SK-N-SH (cell line): Measurements from ENCODE around the gene NAMPT.

Source experiments
- CTCF ChIP-seq: fragments of 200-600 bp; sonication (generic); IDR thresholded peaks from 2 replicates; pipeline ENCODE4 v1.6.1; 2017; ENCODE audit warnings: antibody characterized with exemption, mild to moderate bottlenecking, moderate library complexity
- EP300 ChIP-seq, 2 experiments: IDR thresholded peaks; 2 replicates each; pipeline versions ENCODE4 v1.4.0 to v1.6.1; 2012; ENCODE audit warnings: borderline replicate concordance in 1 of 2, low read depth in 1 of 2, low read length in 1 of 2
- FOXM1 ChIP-seq: IDR thresholded peaks from 2 replicates; pipeline ENCODE4 v1.4.0; 2012; ENCODE audit warnings: low read depth, mild to moderate bottlenecking
- JUND ChIP-seq: IDR thresholded peaks from 2 replicates; pipeline ENCODE4 v1.4.0; 2012
- MEF2A ChIP-seq: IDR thresholded peaks from 2 replicates; pipeline ENCODE4 v1.4.0; 2012; ENCODE audit warnings: low read depth, borderline replicate concordance
- MXI1 ChIP-seq: IDR thresholded peaks from 2 replicates; pipeline ENCODE4 v1.6.1; 2012; ENCODE audit warnings: mild to moderate bottlenecking, low read depth, low read length, improper control_type of control experiment
- NRF1 ChIP-seq: IDR thresholded peaks from 2 replicates; pipeline ENCODE4 v1.6.1; 2012; ENCODE audit warnings: low read depth, mild to moderate bottlenecking, low read length
- POLR2AphosphoS5 ChIP-seq: IDR thresholded peaks from 2 replicates; pipeline ENCODE4 v1.6.1; 2012; ENCODE audit warnings: low read depth, low read length
- REST ChIP-seq: IDR thresholded peaks from 2 replicates; pipeline ENCODE4 v1.6.1; 2012; ENCODE audit warnings: mild to moderate bottlenecking, low read depth, low read length, moderate library complexity
- TAF1 ChIP-seq: IDR thresholded peaks from 2 replicates; pipeline ENCODE4 v1.6.1; 2012; ENCODE audit warnings: low read depth, mild to moderate bottlenecking, low read length, moderate library complexity, borderline replicate concordance
- TEAD4 ChIP-seq: IDR thresholded peaks from 2 replicates; pipeline ENCODE4 v1.4.0; 2012; ENCODE audit warnings: mild to moderate bottlenecking, borderline replicate concordance; ENCODE audit not compliant: insufficient read depth
- ZBTB33 ChIP-seq: IDR thresholded peaks from 2 replicates; pipeline ENCODE4 v1.4.0; 2012; ENCODE audit warnings: low read depth, borderline replicate concordance

GRCh38 chr7:106306256-106306655, 21.5 kb upstream of the NAMPT start:
- TF ChIP-seq CTCF: no peak
- TF ChIP-seq NRF1: no peak
- no peak for TF ChIP-seq REST
- TF ChIP-seq JUND: no peak
- no peak for TF ChIP-seq FOXM1
- no peak for TF ChIP-seq EP300 (IDR thresholded peaks at IDR 0.05; ENCODE audit: borderline replicate concordance in 1 of 2, low read depth in 1 of 2, low read length in 1 of 2)
- TF ChIP-seq POLR2AphosphoS5: no peak
- TF ChIP-seq ZBTB33: no peak
- no peak for TF ChIP-seq TAF1
- no peak for TF ChIP-seq MXI1
- no peak for TF ChIP-seq TEAD4
- TF ChIP-seq MEF2A: no peak
